HG02798 (cell line): ENCODE results near the gene HLTF.
"Not testable (repeated sequence)": the region's sequence is repeated elsewhere in the genome, so short reads cannot be mapped to it uniquely, and the experiment has no call there.

Source experiments
- ATAC-seq: cut with Tn5 transposase; IDR thresholded peaks from one replicate; pipeline ENCODE4 v1.9.1; 2021; ENCODE audit warnings: mild to moderate bottlenecking; ENCODE audit not compliant: unreplicated experiment, poor library complexity

HLTF gene

GRCh38 chr3:149086232-149086988 is at the start of gene HLTF:
Gene HLTF (minus strand): TSS chr3:149086533. CDS start chr3:149086336, 197 bp downstream.
- ATAC-seq: peak; percentile 99

- ATAC-seq: no peak
Observed at GRCh38 chr3:149134575-149134974, 48.2 kb upstream of the HLTF start.

GRCh38 chr3:149131589-149131988 is 45.3 kb upstream of the HLTF start:
- ATAC-seq: no peak

- peak; percentile 95 for ATAC-seq
Observed at GRCh38 chr3:149129326-149130205, 43.2 kb upstream of the HLTF start, which contains the start of gene HPS3. Gene HPS3 (plus strand): TSS chr3:149129638. CDS start chr3:149129724, 86 bp downstream.

- ATAC-seq: no peak
Observed at GRCh38 chr3:149128821-149129220, 42.5 kb upstream of the HLTF start.

- ATAC-seq: no peak
Observed at GRCh38 chr3:149122721-149123578, 36.6 kb upstream of the HLTF start.

GRCh38 chr3:149120051-149120972 is 34.0 kb upstream of the HLTF start:
- peak; percentile 74 for ATAC-seq

GRCh38 chr3:149119466-149119865 is 33.1 kb upstream of the HLTF start:
- no peak for ATAC-seq

- no peak for ATAC-seq
Observed at GRCh38 chr3:149118724-149119123, 32.4 kb upstream of the HLTF start.

GRCh38 chr3:149115114-149115513 is 28.8 kb upstream of the HLTF start:
- no peak for ATAC-seq

- no peak for ATAC-seq
Observed at GRCh38 chr3:149114458-149114857, 28.1 kb upstream of the HLTF start.

GRCh38 chr3:149104484-149104883 is 18.2 kb upstream of the HLTF start:
- ATAC-seq: no peak

- no peak for ATAC-seq
Observed at GRCh38 chr3:149101641-149102040, 15.3 kb upstream of the HLTF start.

- no peak for ATAC-seq
Observed at GRCh38 chr3:149101154-149101553, 14.8 kb upstream of the HLTF start.

GRCh38 chr3:149097987-149098386 is 11.7 kb upstream of the HLTF start:
- ATAC-seq: not testable (repeated sequence)

GRCh38 chr3:149095487-149095886 is 9.2 kb upstream of the HLTF start:
- peak; percentile 83 for ATAC-seq

GRCh38 chr3:149091983-149092382 is 5.7 kb upstream of the HLTF start:
- ATAC-seq: no peak

GRCh38 chr3:149090907-149091306 is 4.6 kb upstream of the HLTF start:
- ATAC-seq: no peak

GRCh38 chr3:149090461-149090860 is 4.1 kb upstream of the HLTF start:
- ATAC-seq: no peak
